IPS DF 6.9 (cell line): ENCODE data around the gene GPR137.
A peak's percentile ranks its signal among the peaks of the same experiment; 100 is the strongest.
"Not testable (repeated sequence)": the region's sequence is repeated elsewhere in the genome, so short reads cannot be mapped to it uniquely, and the experiment has no call there.

Experiments
- DNase-seq: peaks from one replicate; pipeline ENCODE4 v3.0.0-alpha.2; 2013; ENCODE audit warnings: low read depth, low spot score
- H3K27ac ChIP-seq: one replicate; pipeline ENCODE4 v1.5.1; 2013; ENCODE audit warnings: low read length, control low read depth
- H3K27me3 ChIP-seq: 2 replicates; pipeline ENCODE4 v1.6.1; 2013; ENCODE audit warnings: mild to moderate bottlenecking, low read length; ENCODE audit not compliant: control insufficient read depth, insufficient read depth
- H3K36me3 ChIP-seq: 2 replicates; pipeline ENCODE4 v1.6.1; 2013; ENCODE audit warnings: low read length; ENCODE audit not compliant: control insufficient read depth, insufficient read depth
- H3K4me1 ChIP-seq: 2 replicates; pipeline ENCODE4 v1.6.1; 2013; ENCODE audit warnings: low read length; ENCODE audit not compliant: control insufficient read depth, insufficient read depth
- H3K4me3 ChIP-seq: 2 replicates; pipeline ENCODE4 v1.5.1; 2013; ENCODE audit warnings: mild to moderate bottlenecking, low read length
- H3K9me3 ChIP-seq: 2 replicates; pipeline ENCODE4 v1.6.1; 2013; ENCODE audit warnings: low read length, inconsistent platforms; ENCODE audit not compliant: control insufficient read depth, insufficient read depth
- WGBS: extraction: QIAGEN DNeasy Blood & Tissue Kit; methylation state at CpG from one replicate; pipeline ENCODE4 v1.1.7; 2013; ENCODE audit warnings: mixed read lengths, missing lambda C conversion rate; ENCODE audit not compliant: insufficient read length, insufficient coverage; 5-methylcytosine and 5-hydroxymethylcytosine counted together

The GPR137 gene

DNA sequence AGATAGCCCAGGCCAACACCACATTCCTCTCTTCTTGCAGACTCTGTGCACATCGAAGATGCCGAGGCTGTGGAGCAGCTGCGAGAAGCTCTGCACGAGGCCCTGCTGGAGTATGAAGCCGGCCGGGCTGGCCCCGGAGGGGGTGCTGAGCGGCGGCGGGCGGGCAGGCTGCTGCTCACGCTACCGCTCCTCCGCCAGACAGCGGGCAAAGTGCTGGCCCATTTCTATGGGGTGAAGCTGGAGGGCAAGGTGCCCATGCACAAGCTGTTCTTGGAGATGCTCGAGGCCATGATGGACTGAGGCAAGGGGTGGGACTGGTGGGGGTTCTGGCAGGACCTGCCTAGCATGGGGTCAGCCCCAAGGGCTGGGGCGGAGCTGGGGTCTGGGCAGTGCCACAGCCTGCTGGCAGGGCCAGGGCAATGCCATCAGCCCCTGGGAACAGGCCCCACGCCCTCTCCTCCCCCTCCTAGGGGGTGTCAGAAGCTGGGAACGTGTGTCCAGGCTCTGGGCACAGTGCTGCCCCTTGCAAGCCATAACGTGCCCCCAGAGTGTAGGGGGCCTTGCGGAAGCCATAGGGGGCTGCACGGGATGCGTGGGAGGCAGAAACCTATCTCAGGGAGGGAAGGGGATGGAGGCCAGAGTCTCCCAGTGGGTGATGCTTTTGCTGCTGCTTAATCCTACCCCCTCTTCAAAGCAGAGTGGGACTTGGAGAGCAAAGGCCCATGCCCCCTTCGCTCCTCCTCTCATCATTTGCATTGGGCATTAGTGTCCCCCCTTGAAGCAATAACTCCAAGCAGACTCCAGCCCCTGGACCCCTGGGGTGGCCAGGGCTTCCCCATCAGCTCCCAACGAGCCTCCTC lies 30.2 kb downstream of the GPR137 start:
- WGBS = no CpG with 5 or more reads among the region's 25 CpGs
- not testable (repeated sequence) for H3K9me3 ChIP-seq

DNA sequence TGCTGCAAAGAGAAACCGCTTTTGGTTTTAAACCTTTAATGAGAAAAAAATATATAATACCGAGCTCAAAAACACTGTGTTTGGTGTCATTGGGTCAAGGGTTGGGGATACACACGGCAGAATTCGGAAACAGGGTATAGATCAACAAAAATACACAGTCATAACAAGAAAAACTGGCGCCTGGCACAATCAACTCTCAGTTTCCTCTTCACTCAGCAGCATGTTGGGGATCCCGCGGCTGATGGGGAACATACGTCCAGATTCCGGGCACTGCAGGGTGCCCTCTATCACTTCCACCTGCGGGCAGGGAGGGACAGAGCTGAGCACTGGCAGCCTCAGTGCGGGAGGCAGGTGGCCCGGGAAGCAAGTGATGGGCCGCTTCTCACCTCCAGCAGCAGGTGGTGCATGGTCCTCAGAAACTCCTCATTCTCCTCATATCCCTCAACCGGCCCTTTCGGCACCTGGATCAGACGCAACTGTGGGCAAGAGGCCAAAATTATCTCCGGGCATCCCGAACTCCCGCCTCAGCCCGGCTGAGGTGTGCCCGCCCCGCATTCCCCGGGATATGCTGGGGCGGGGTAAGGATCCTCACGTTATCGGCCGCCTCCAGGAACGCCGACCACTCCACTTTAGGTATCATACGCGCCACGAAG lies 31.1 kb downstream of the GPR137 start:
- peaks cover 11% of the 10 kb centered on the region for H3K36me3 ChIP-seq
- WGBS = no CpG with 5 or more reads among the region's 32 CpGs
- H3K4me1 ChIP-seq = peaks cover 3% of the 10 kb centered on the region; the same call in 1 of the 2 replicates
- H3K27ac ChIP-seq = no peak overlapping the region
- peak overlapping the region; percentile 67; the same call in 1 of the 2 replicates for H3K4me3 ChIP-seq
- no peaks in the 10 kb centered on the region for H3K9me3 ChIP-seq
- no peak for DNase-seq
- H3K27me3 ChIP-seq = no peaks in the 10 kb centered on the region

More for the DNA sequence above, 30.2 kb downstream of the GPR137 start:
- not testable (repeated sequence) for H3K4me1 ChIP-seq, H3K27ac ChIP-seq, DNase-seq, H3K4me3 ChIP-seq, H3K27me3 ChIP-seq, H3K36me3 ChIP-seq

DNA sequence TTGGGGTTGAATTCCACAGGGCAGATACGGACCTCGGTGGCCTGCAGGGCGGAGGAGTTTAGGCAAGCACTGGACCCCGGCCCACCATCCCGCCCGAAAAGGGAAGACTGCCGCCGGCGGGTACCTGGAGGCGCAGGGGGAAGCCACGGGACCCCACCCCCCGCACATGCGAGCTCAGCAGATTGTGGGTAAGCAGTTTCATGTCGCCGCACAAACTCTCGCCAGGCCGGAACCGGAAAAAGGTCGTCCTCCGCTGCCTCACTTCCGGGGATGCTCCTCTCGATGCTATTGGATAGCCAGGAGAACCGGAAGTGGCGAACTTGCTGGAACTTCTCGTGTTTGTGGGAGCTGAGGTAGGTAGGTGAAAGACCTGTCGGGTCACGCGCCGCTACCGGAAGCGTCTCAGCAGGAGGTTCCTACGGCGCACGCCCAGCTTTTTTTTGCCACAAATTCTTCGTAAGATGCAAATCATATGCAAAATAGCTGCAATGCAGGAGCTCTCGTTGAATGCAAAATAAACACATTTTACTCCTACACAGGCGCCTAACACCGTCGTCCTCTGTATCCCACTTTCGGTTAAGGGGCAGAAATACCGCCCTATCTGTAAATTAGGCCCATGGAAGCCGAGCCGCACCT lies 31.8 kb downstream of the GPR137 start, which contains the start of gene TRMT112:
Gene TRMT112, minus strand, starts transcription at position 235 of the 636 bp plus-strand sequence. Its CDS starts 33 bp downstream, at position 202.
- peaks cover 3% of the 10 kb centered on the region; the same call in 1 of the 2 replicates for H3K4me1 ChIP-seq
- H3K27me3 ChIP-seq = no peaks in the 10 kb centered on the region
- H3K27ac ChIP-seq = no peak within 1 kb of the TSS
- peak; percentile 97 for DNase-seq
- peak within 1 kb of the TSS; percentile 67 for H3K4me3 ChIP-seq
- peaks cover 15% of the 10 kb centered on the region for H3K36me3 ChIP-seq
- no CpG with 5 or more reads among the region's 43 CpGs for WGBS
- no peaks in the 10 kb centered on the region for H3K9me3 ChIP-seq

DNA sequence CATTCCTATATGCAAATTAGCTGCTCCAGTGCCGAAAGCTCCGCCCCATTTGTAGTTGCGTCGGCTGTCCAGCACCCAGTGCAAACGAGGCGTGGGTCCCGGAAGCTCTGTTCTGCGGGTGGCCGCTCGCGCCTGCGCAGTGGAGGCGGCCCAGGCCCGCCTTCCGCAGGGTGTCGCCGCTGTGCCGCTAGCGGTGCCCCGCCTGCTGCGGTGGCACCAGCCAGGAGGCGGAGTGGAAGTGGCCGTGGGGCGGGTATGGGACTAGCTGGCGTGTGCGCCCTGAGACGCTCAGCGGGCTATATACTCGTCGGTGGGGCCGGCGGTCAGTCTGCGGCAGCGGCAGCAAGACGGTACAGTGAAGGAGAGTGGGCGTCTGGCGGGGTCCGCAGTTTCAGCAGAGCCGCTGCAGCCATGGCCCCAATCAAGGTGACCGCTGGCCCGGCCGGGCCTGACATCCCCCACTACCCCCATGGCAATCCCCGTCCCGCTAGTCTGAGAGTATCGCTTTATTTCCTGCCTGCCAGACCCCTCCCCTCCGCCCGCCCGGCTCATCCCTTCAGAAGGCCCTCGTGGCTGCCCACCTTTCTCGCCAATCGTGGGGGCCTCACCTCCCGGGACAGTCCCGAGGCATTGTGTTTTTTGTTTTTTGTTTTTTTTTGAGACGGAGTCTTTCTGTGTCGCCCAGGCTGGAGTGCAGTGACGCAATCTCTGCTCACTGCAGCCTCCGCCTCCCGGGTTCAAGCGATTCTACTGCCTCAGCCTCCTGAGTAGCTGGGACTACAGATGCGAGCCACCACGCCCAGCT lies 32.5 kb downstream of the GPR137 start, which contains the start of gene PRDX5:
Gene PRDX5, plus strand, starts transcription at position 161 of the 805 bp plus-strand sequence. Its CDS starts 95 bp downstream, at position 256.
- Histone ChIP-seq H3K27ac (no peak within 1 kb of the TSS), H3K36me3 (peaks cover 18% of the 10 kb centered on the region), H3K4me3 (peak within 1 kb of the TSS; percentile 67), H3K9me3 (no peaks in the 10 kb centered on the region), H3K27me3 (no peaks in the 10 kb centered on the region), H3K4me1 (peaks cover 3% of the 10 kb centered on the region; the same call in 1 of the 2 replicates)
- no peak for DNase-seq
- WGBS = no CpG with 5 or more reads among the region's 61 CpGs

DNA sequence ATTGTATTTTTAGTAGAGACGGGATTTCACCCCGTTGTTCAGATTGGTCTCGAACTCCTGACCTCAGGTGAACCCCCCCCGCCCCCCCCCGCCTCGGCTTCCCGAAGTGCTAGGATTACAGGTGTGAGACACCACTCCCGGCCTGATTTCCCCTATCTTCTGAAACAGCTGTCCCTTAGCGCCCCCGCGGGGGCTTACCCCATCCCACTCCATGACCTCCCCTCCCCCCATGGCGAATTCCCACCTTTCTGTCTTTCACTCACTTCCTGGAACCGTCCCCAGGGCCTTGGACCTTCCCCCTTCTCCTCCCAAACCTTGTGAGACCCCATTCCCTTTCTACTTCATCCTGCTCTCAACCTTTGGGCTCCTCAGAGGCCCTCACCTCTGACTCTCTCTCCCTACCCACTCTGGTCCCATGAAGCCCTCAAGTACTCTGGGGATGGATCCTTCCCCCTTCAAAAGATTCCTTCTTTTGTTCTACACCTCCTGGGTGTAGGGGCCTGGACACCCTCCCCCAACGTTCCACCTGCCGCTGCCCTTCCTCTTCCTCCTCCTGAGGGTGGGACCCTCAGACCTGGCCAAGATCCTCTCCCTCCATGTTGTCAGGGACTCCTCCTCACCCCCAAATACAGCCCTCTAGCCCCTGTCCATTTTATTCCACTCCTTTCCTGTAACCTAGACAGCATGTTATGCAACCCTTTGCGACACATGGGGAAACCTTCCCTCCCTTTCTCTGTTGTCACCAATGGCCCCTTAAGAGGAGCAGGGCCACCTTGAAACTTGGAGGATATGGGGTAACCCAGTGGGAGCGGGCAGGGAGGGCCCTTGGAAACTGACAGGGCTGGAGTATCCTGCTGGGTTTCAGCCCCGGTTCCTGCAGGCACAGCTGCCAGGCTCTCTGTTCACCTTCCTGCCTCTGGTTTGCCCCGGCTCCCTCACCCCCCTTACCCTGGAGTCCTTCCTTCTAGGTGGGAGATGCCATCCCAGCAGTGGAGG lies 33.4 kb downstream of the GPR137 start:
- Histone ChIP-seq H3K9me3 (no peaks in the 10 kb centered on the region), H3K27ac (no peak overlapping the region), H3K36me3 (peaks cover 18% of the 10 kb centered on the region), H3K4me1 (peaks cover 4% of the 10 kb centered on the region), H3K27me3 (no peaks in the 10 kb centered on the region), H3K4me3 (peak overlapping the region; percentile 67; the same call in 1 of the 2 replicates)
- WGBS = no CpG with 5 or more reads among the region's 19 CpGs
- DNase-seq = no peak

DNA sequence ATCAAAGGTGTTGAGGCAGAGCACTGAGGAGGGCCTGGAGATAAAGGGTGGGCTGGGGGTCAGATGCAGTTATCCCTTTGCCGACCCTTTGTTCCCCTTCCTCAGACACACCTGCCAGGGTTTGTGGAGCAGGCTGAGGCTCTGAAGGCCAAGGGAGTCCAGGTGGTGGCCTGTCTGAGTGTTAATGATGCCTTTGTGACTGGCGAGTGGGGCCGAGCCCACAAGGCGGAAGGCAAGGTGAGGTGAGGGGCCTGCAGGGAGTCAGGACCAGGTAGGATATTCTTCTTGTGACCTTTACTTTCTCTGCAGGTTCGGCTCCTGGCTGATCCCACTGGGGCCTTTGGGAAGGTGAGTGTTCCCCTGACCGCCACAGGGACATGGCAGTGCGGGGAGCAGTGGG lies 34.9 kb downstream of the GPR137 start:
- peaks cover 4% of the 10 kb centered on the region for H3K4me1 ChIP-seq
- WGBS = no CpG with 5 or more reads among the region's 7 CpGs

DNA sequence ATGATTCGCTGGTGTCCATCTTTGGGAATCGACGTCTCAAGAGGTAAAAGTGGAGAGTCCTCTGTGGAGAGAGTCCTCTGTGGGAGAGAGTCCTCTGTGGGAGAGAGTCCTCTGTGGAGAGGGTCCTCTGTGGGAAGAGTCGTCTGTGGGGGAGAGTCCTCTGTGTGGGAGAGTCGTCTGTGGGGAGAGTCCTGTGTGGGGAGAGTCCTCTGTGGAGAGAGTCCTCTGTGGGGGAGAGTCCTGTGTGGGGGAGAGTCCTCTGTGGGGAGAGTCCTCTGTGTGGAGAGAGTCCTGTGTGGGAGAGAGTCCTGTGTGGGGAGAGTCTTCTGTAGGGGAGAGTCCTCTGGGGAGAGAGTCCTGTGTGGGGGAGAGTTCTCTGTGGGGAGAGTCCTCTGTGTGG lies 35.4 kb downstream of the GPR137 start:
- no peaks in the 10 kb centered on the region for H3K9me3 ChIP-seq
- no peak overlapping the region for H3K4me3 ChIP-seq
- no CpG with 5 or more reads among the region's 5 CpGs for WGBS
- H3K36me3 ChIP-seq = peaks cover 14% of the 10 kb centered on the region
- no peak overlapping the region for H3K27ac ChIP-seq
- H3K27me3 ChIP-seq = no peaks in the 10 kb centered on the region
- DNase-seq = no peak
- peaks cover 4% of the 10 kb centered on the region for H3K4me1 ChIP-seq

More for the DNA sequence above, 34.9 kb downstream of the GPR137 start:
- Histone ChIP-seq H3K27me3 (no peaks in the 10 kb centered on the region), H3K36me3 (peaks cover 14% of the 10 kb centered on the region), H3K27ac (no peak overlapping the region), H3K9me3 (no peaks in the 10 kb centered on the region), H3K4me3 (no peak overlapping the region)
- no peak for DNase-seq

DNA sequence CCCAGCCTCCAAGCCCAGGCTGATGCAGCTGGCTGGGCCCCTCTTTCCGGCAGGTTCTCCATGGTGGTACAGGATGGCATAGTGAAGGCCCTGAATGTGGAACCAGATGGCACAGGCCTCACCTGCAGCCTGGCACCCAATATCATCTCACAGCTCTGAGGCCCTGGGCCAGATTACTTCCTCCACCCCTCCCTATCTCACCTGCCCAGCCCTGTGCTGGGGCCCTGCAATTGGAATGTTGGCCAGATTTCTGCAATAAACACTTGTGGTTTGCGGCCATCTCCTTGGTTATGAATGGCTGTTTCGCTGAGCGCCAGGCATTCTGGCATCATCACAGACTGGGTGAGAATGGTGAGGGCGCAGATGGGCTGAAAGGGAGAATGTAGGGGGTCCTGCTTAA lies 35.9 kb downstream of the GPR137 start:
- DNase-seq = no peak
- H3K27me3 ChIP-seq = no peaks in the 10 kb centered on the region
- WGBS = no CpG with 5 or more reads among the region's 5 CpGs
- peaks cover 14% of the 10 kb centered on the region for H3K36me3 ChIP-seq
- no peaks in the 10 kb centered on the region for H3K9me3 ChIP-seq
- H3K4me1 ChIP-seq = peaks cover 4% of the 10 kb centered on the region
- no peak overlapping the region for H3K4me3 ChIP-seq
- no peak overlapping the region for H3K27ac ChIP-seq

DNA sequence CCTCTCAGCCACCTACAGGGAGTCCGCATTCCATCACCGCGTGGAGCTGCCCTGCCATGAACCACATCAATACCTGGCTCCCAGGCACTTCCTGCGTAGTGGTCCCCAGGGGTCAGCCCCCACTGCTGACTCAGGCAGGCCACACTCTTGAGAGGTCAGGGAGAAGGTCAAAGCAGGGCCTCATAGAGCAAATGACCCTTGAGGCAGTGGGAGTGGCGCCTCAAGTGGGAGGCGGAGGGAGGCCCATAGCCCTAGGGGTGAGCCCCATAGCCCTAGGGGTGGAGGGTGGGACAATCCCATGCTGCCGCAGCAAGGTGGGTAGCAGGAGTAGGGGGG lies 37.2 kb downstream of the GPR137 start:
- DNase-seq = no peak
- Histone ChIP-seq H3K27me3 (no peaks in the 10 kb centered on the region), H3K9me3 (no peaks in the 10 kb centered on the region), H3K27ac (no peak overlapping the region), H3K4me1 (peaks cover 4% of the 10 kb centered on the region), H3K4me3 (no peak overlapping the region), H3K36me3 (peaks cover 14% of the 10 kb centered on the region)
- WGBS = no CpG with 5 or more reads among the region's 7 CpGs
